GM23338 (cell line): Measurements from ENCODE around the gene NDST1. TPM values are rescaled to one million over a fixed set of nuclear protein-coding genes. Genes with fewer than 3 reads are reported as not detected.
"Not testable (repeated sequence)": the region's sequence is repeated elsewhere in the genome, so short reads cannot be mapped to it uniquely, and the experiment has no call there.

Experiments
- ATAC-seq: fragments of 200-7000 bp; cut with Tn5 transposase; 3 replicates; pipeline ENCODE4 v1.9.1; 2020
- DNase-seq: peaks from one replicate; pipeline ENCODE4 v3.0.0-alpha.2; 2015; ENCODE audit warnings: low spot score
- H2AFZ ChIP-seq: fragments of 200-600 bp; sonication (generic); 2 replicates; pipeline ENCODE4 v1.8.0; 2016; ENCODE audit warnings: antibody characterized with exemption, mild to moderate bottlenecking, moderate library complexity
- H3F3A ChIP-seq: fragments of 200-600 bp; sonication (generic); replicated peaks from 2 replicates; pipeline ENCODE4 v1.8.0; 2017; ENCODE audit warnings: antibody characterized with exemption, mixed run types, low read depth
- H3K27ac ChIP-seq: fragments of 200-600 bp; sonication (generic); 2 replicates; pipeline ENCODE4 v1.6.1; 2016; ENCODE audit warnings: low read depth
- H3K27me3 ChIP-seq: fragments of 200-600 bp; sonication (generic); 2 replicates; pipeline ENCODE4 v1.8.0; 2016; ENCODE audit warnings: mild to moderate bottlenecking, mixed run types, moderate library complexity; ENCODE audit not compliant: insufficient read depth
- H3K36me3 ChIP-seq: fragments of 200-600 bp; sonication (generic); 2 replicates; pipeline ENCODE4 v1.8.0; 2016; ENCODE audit warnings: mild to moderate bottlenecking; ENCODE audit not compliant: insufficient read depth
- H3K4me1 ChIP-seq: fragments of 200-600 bp; sonication (generic); 2 replicates; pipeline ENCODE4 v1.8.0; 2016; ENCODE audit warnings: mild to moderate bottlenecking, moderate library complexity; ENCODE audit not compliant: insufficient read depth
- H3K4me2 ChIP-seq: fragments of 200-600 bp; sonication (generic); 2 replicates; pipeline ENCODE4 v1.7.1; 2017; ENCODE audit warnings: mixed run types
- H3K4me3 ChIP-seq: fragments of 200-600 bp; sonication (generic); 2 replicates; pipeline ENCODE4 v1.6.1; 2016; ENCODE audit warnings: mixed run types
- H3K79me2 ChIP-seq: fragments of 200-600 bp; sonication (generic); replicated peaks from 2 replicates; pipeline ENCODE4 v1.8.0; 2017; ENCODE audit warnings: mild to moderate bottlenecking; ENCODE audit not compliant: insufficient read depth
- H3K9me2 ChIP-seq: fragments of 200-600 bp; sonication (generic); 2 replicates; pipeline ENCODE4 v1.8.0; 2017; ENCODE audit not compliant: insufficient read depth
- H4K20me1 ChIP-seq: fragments of 200-600 bp; sonication (generic); replicated peaks from 2 replicates; pipeline ENCODE4 v1.8.0; 2017; ENCODE audit warnings: mild to moderate bottlenecking; ENCODE audit not compliant: insufficient read depth
- H3K27ac Mint-ChIP-seq: 2 replicates; pipeline ENCODE4 v1.8.0; 2020; ENCODE audit warnings: inconsistent platforms, mild to moderate bottlenecking, moderate library complexity, mixed read lengths
- H3K27me3 Mint-ChIP-seq: 3 replicates; pipeline ENCODE4 v1.8.0; 2022; ENCODE audit warnings: low read depth, mild to moderate bottlenecking, moderate library complexity, mixed read lengths, inconsistent platforms; ENCODE audit not compliant: insufficient read depth, poor library complexity
- H3K36me3 Mint-ChIP-seq: 3 replicates; pipeline ENCODE4 v1.8.0; 2021; ENCODE audit warnings: low read depth, mild to moderate bottlenecking, inconsistent platforms, moderate library complexity, mixed read lengths
- H3K4me1 Mint-ChIP-seq: 3 replicates; pipeline ENCODE4 v1.8.0; 2020; ENCODE audit warnings: mild to moderate bottlenecking, inconsistent platforms, mixed read lengths
- H3K4me3 Mint-ChIP-seq: 3 replicates; pipeline ENCODE4 v1.8.0; 2021; ENCODE audit warnings: moderate library complexity, mild to moderate bottlenecking, inconsistent platforms, mixed read lengths
- H3K9me3 Mint-ChIP-seq: 3 replicates; pipeline ENCODE4 v1.8.0; 2020; ENCODE audit warnings: moderate library complexity, mild to moderate bottlenecking, inconsistent platforms, mixed read lengths
- CTCF ChIP-seq, 2 experiments: fragments of 200-600 bp in 1 of 2; sonication (generic) in 1 of 2; conservative IDR thresholded peaks; 2 replicates each; pipeline versions ENCODE4 v1.5.1 to v1.6.1; 2016 to 2017; ENCODE audit warnings: antibody characterized with exemption in 2 of 2, low read depth in 2 of 2, mild to moderate bottlenecking in 2 of 2, moderate library complexity in 1 of 2
- ZNF462 ChIP-seq: fragments of 250-450 bp; sonication (Bioruptor Pico); IDR thresholded peaks from 2 replicates; pipeline ENCODE4 v1.5.0; 2020; ENCODE audit warnings: mild to moderate bottlenecking, moderate library complexity
- polyA plus RNA-seq: library from polyadenylated mRNA; unstranded; fragments of >200 nt; fragmentation: Nextera tagmentation; extraction: Ambion mirVana; gene quantifications from 2 replicates; pipeline ENCODE4 v1.2.1, GENCODE V29; 2016
- total RNA-seq: library from RNA; depleted of rRNA; stranded (reverse); fragments of >200 nt; shearing (Covaris generic); gene quantifications from 2 replicates; pipeline ENCODE4 v1.2.3, GENCODE V29; 2014

Gene NDST1
- total and polyA plus RNA-seq, 2 experiments from 2014 or later, result 7.3 to 85.0 TPM

GRCh38 chr5:150473673-150474358, 34.1 kb upstream of the NDST1 start:
- H3K27me3 ChIP-seq, result no peaks in the 10 kb centered on the region
- H3K4me3 ChIP-seq, result no peak overlapping the region
- H3K4me3 Mint-ChIP-seq, result no peak overlapping the region; the same call in 2 of the 3 replicates
- H3K9me2 ChIP-seq, result no peaks in the 10 kb centered on the region
- peaks cover 6% of the 10 kb centered on the region for H3F3A ChIP-seq
- H2AFZ ChIP-seq, result no peak overlapping the region
- peak; percentile 96 for DNase-seq
- H3K4me2 ChIP-seq, result peak overlapping the region; percentile 56; the same call in 1 of the 2 replicates
- H3K36me3 ChIP-seq, result no peaks in the 10 kb centered on the region
- no peaks in the 10 kb centered on the region for H3K79me2 ChIP-seq
- no peaks in the 10 kb centered on the region for H3K9me3 Mint-ChIP-seq
- peak overlapping the region; percentile 89; the same call in 1 of the 2 replicates for H3K27ac ChIP-seq
- peaks cover 27% of the 10 kb centered on the region for H3K4me1 Mint-ChIP-seq
- H3K27me3 Mint-ChIP-seq, result peaks cover 12% of the 10 kb centered on the region
- TF ChIP-seq ZNF462 (CRISPR knock-in tag), result peak; percentile 60; the same call in 1 of the 2 replicates
- no peak for TF ChIP-seq CTCF (conservative IDR thresholded peaks at IDR 0.05; ENCODE audit: low read depth in 2 of 2)
- ATAC-seq, result peak; percentile 84
- no peaks in the 10 kb centered on the region for H3K36me3 Mint-ChIP-seq
- H3K4me1 ChIP-seq, result peaks cover 12% of the 10 kb centered on the region
- no peak overlapping the region for H3K27ac Mint-ChIP-seq
- H4K20me1 ChIP-seq, result no peaks in the 10 kb centered on the region

GRCh38 chr5:150476568-150476967, 31.4 kb upstream of the NDST1 start:
- H3K79me2 ChIP-seq, H3K4me2 ChIP-seq, H3K36me3 ChIP-seq, H3K4me3 ChIP-seq, H3K27ac Mint-ChIP-seq, H3K27ac ChIP-seq, H3K36me3 Mint-ChIP-seq, ATAC-seq, H3K9me3 Mint-ChIP-seq, H3F3A ChIP-seq, H3K27me3 ChIP-seq, DNase-seq, H3K9me2 ChIP-seq, H3K4me3 Mint-ChIP-seq, H4K20me1 ChIP-seq: not testable (repeated sequence)
- peak overlapping the region; percentile 59 for H2AFZ ChIP-seq
- peaks cover 12% of the 10 kb centered on the region for H3K4me1 ChIP-seq
- H3K27me3 Mint-ChIP-seq, result peaks cover 12% of the 10 kb centered on the region
- H3K4me1 Mint-ChIP-seq, result peaks cover 29% of the 10 kb centered on the region
